ENCODE measurements around the gene SLC27A2. TPM values are rescaled to one million over a fixed set of nuclear protein-coding genes. Genes with fewer than 3 reads are reported as not detected.

The SLC27A2 gene
- total RNA-seq, 1 experiment from 2014 or later = 7.0 TPM

- no peak overlapping the region for H3K4ac ChIP-seq (ENCODE audit: low read depth, low read length)
- H3K36me3 Mint-ChIP-seq (ENCODE audit: insufficient read depth in 1 of 3, low read depth in 3 of 3) = no peaks in the 10 kb centered on the region; a peak in 2 of 7 replicates
Observed at GRCh38 chr15:50227076-50227475, 45.1 kb downstream of the SLC27A2 start.

More at GRCh38 chr15:50227076-50227475, 45.1 kb downstream of the SLC27A2 start:
- no peak overlapping the region for H3K4me2 ChIP-seq (ENCODE audit: insufficient read depth, insufficient read length, low read length)
- no peak overlapping the region for H3T11ph ChIP-seq (ENCODE audit: low read length)
- H4K5ac ChIP-seq (ENCODE audit: insufficient read length, low read depth, low read length) = no peak overlapping the region
- H2BK5ac ChIP-seq (ENCODE audit: insufficient read length, low read length) = no peak overlapping the region
- no peak overlapping the region for H2BK20ac ChIP-seq (ENCODE audit: low read depth, low read length, poor library complexity, severe bottlenecking)
- no CpG with 5 or more reads among the region's 5 CpGs for WGBS (ENCODE audit: extremely low coverage, insufficient read length, low lambda C conversion rate)
- no peaks in the 10 kb centered on the region for H4K20me1 ChIP-seq (ENCODE audit: control insufficient read depth, insufficient read depth, insufficient read length)
- no peaks in the 10 kb centered on the region for H3K9me3 ChIP-seq (ENCODE audit: control insufficient read depth, low read depth, low read length)
- Mint-ChIP-seq H3K27me3 (ENCODE audit: low read depth) (no peaks in the 10 kb centered on the region), H3K4me3 (no peak overlapping the region), H3K27ac (no peak overlapping the region), H3K9me3 (no peaks in the 10 kb centered on the region), H3K4me1 (no peaks in the 10 kb centered on the region)
- no peaks in the 10 kb centered on the region for H3K4me1 ChIP-seq (ENCODE audit: insufficient read depth, low read length)
- H2AK5ac ChIP-seq (ENCODE audit: insufficient read length, low read length) = no peak overlapping the region
- H3K23ac ChIP-seq (ENCODE audit: insufficient read length, low read depth, low read length) = no peak overlapping the region
- H2BK15ac ChIP-seq (ENCODE audit: low read depth, low read length) = no peak overlapping the region
- no peaks in the 10 kb centered on the region for H3K23me2 ChIP-seq (ENCODE audit: insufficient read length, low read depth, low read length, poor library complexity, severe bottlenecking)
- no peak overlapping the region for H2BK12ac ChIP-seq (ENCODE audit: insufficient read length, low read depth, low read length)
- H3K14ac ChIP-seq (ENCODE audit: insufficient read depth, low read length) = no peak overlapping the region; the same call in 1 of the 2 replicates
- no peak overlapping the region for H4K91ac ChIP-seq (ENCODE audit: insufficient read length, low read depth, low read length)
- H4K8ac ChIP-seq (replicated peaks; ENCODE audit: insufficient read length, low read depth, low read length) = no peak overlapping the region
- no peaks in the 10 kb centered on the region for H3K79me2 ChIP-seq (ENCODE audit: insufficient read depth, low read length)
- H3K9ac ChIP-seq (ENCODE audit: extremely low read depth, insufficient read length, low read length) = no peak overlapping the region
- no peak overlapping the region for H2BK120ac ChIP-seq (ENCODE audit: low read depth, low read length, poor library complexity, severe bottlenecking)
- no peaks in the 10 kb centered on the region for H3K79me1 ChIP-seq (ENCODE audit: insufficient read depth, low read depth, low read length, poor library complexity, severe bottlenecking)
- no peak for DNase-seq
- no peak overlapping the region for H2AFZ ChIP-seq (ENCODE audit: low read length)
- no peak for TF ChIP-seq CTCF (conservative IDR thresholded peaks at IDR 0.05)
- H3K56ac ChIP-seq (ENCODE audit: insufficient read length, low read depth, low read length) = no peak overlapping the region
- H3K27ac ChIP-seq (ENCODE audit: insufficient read length, low read depth, low read length) = no peak overlapping the region
- no peak overlapping the region for H3K18ac ChIP-seq (ENCODE audit: insufficient read length, low read depth, low read length)
- H3K27me3 ChIP-seq (ENCODE audit: insufficient read depth, low read length) = no peaks in the 10 kb centered on the region

Measured in H9 (cell line).